Measurements from ENCODE around the gene LRRC75B. TPM values are rescaled to one million over a fixed set of nuclear protein-coding genes. Genes with fewer than 3 reads are reported as not detected.
A peak's percentile ranks its signal among the peaks of the same experiment; 100 is the strongest.
"Not testable (repeated sequence)": the region's sequence is repeated elsewhere in the genome, so short reads cannot be mapped to it uniquely, and the experiment has no call there.

LRRC75B gene
- polyA plus RNA-seq, 1 of the 3 experiments (the other 2 are of a cell fraction), result 12.3 TPM

- H2AFZ ChIP-seq (ENCODE audit: low read depth), result peak within 1 kb of the TSS; percentile 91
- H3K27ac ChIP-seq (ENCODE audit: low read depth in 2 of 2, low read length in 1 of 2), result peak within 1 kb of the TSS; percentile 97 to 98
- no peak for DNase-seq
- WGBS (ENCODE audit: low lambda C conversion rate), result 2% methylated on average over 34 of the region's 64 CpGs
- peaks cover 17 to 30% of the 10 kb centered on the region in 2 experiments for H3K36me3 ChIP-seq (replicated peaks in 1 of 2; ENCODE audit: control insufficient read depth in 1 of 2, insufficient read depth in 2 of 2, low read length in 1 of 2)
- TF ChIP-seq, protein P1, sequence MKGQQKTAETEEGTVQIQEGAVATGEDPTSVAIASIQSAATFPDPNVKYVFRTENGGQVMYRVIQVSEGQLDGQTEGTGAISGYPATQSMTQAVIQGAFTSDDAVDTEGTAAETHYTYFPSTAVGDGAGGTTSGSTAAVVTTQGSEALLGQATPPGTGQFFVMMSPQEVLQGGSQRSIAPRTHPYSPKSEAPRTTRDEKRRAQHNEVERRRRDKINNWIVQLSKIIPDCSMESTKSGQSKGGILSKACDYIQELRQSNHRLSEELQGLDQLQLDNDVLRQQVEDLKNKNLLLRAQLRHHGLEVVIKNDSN (IDR thresholded peaks at IDR 0.05; ENCODE audit: borderline replicate concordance, low read depth), result no peak
- TF ChIP-seq TAF1 (IDR thresholded peaks at IDR 0.05; ENCODE audit: borderline replicate concordance, low read depth, low read length) (peak; percentile 22; the same call in 1 of the 2 replicates), POLR2AphosphoS5 (IDR thresholded peaks at IDR 0.05; ENCODE audit: low read depth, low read length) (peak; percentile 47; the same call in 1 of the 2 replicates)
- H3K9me2 ChIP-seq, result no peaks in the 10 kb centered on the region
- peaks cover 90% of the 10 kb centered on the region for H3K79me2 ChIP-seq (ENCODE audit: insufficient read depth)
- peak within 1 kb of the TSS; percentile 97 for H3K9ac ChIP-seq
- ChIA-PET POLR2A (interaction anchor here (0.6 to 1.8 kb wide), 5 partner anchors 10 to 661 kb away, joined by 3 to 6 read pairs (median 3); partner anchors contain the start of gene MIF), CTCF (no interaction called here)
- no peaks in the 10 kb centered on the region for H3K9me3 ChIP-seq
- peak within 1 kb of the TSS; percentile 97 to 99 for H3K4me3 ChIP-seq (ENCODE audit: low read depth in 2 of 2, low read length in 1 of 2)
- no peaks in the 10 kb centered on the region for H3K27me3 ChIP-seq (ENCODE audit: insufficient read depth)
- H3F3A ChIP-seq (replicated peaks; ENCODE audit: insufficient read depth), result no peaks in the 10 kb centered on the region
- peaks cover 19% of the 10 kb centered on the region for H4K20me1 ChIP-seq (ENCODE audit: insufficient read depth)
- peaks cover 16 to 23% of the 10 kb centered on the region in 2 experiments; a peak in 3 of 4 replicates for H3K4me1 ChIP-seq (ENCODE audit: control insufficient read depth in 1 of 2, insufficient read depth in 2 of 2, low read depth in 1 of 2, low read length in 1 of 2)
- H3K4me2 ChIP-seq, result peak within 1 kb of the TSS; percentile 96
Measured at GRCh38 chr22:24554313-24555164, 38.3 kb downstream of the LRRC75B start, which contains the start of gene GUCD1. Gene GUCD1, minus strand, starts transcription at chr22:24555138. Its CDS starts 147 bp downstream, at chr22:24554991.

DNA sequence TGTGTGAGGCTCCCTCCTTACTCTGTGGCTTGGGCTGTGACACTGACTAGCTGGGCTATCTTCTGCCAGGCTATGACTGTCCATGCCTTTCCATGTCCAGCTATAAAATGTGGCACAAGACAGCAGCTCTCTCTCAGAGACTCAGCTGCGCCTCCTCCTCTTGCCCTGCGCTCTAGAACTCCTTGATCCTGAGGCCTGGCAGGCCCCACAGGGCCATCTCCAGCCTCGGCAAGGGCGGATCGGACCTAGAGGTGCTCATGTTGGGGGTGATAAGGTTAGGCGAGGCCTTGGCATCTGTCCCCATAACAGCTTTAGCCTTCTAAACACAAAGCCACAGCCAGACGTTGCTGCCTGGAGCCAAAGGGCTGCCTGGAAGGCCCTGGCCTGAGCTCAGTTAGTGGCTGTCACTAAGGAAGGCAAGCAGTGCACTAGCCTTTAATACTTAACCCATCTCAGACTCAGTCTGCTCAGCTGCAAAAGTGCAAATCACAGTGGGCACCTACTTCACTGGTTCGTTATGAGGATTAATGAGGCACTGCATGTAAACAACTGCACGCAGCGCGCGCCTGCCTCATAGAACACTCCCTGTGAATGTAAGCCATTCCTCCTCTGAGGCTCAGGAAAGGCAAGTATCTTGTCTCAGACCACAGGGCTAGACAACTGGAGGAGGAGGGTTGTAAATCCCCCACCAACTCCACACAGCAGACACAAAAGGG, 39.1 kb downstream of the LRRC75B start:
- CTCF ChIA-PET, result interaction anchor here (1.2 kb wide), 1 partner anchor 32 kb away, joined by 3 read pairs; no protein-coding TSS in a partner anchor
- POLR2A ChIA-PET, result no interaction called here
- DNase-seq, result no peak

GRCh38 chr22:24552503-24553286, 40.2 kb downstream of the LRRC75B start:
- H4K20me1 ChIP-seq (ENCODE audit: insufficient read depth), result peaks cover 17% of the 10 kb centered on the region; the same call in 1 of the 2 replicates
- POLR2A ChIA-PET, result interaction anchor here (0.7 to 1.0 kb wide), 2 partner anchors 9 to 14 kb away, joined by 4 to 5 read pairs; no protein-coding TSS in a partner anchor

More for the DNA sequence above, 39.1 kb downstream of the LRRC75B start:
- H3K27me3 ChIP-seq (ENCODE audit: insufficient read depth), result no peaks in the 10 kb centered on the region
- H3K4me3 ChIP-seq (ENCODE audit: low read depth in 2 of 2, low read length in 1 of 2), result peak overlapping the region; percentile 87 to 97
- no peaks in the 10 kb centered on the region for H3F3A ChIP-seq (replicated peaks; ENCODE audit: insufficient read depth)
- H3K36me3 ChIP-seq (replicated peaks in 1 of 2; ENCODE audit: control insufficient read depth in 1 of 2, insufficient read depth in 2 of 2, low read length in 1 of 2), result peaks cover 15 to 23% of the 10 kb centered on the region in 2 experiments
- H3K79me2 ChIP-seq (ENCODE audit: insufficient read depth), result peaks cover 87% of the 10 kb centered on the region
- H3K27ac ChIP-seq (ENCODE audit: low read depth in 2 of 2, low read length in 1 of 2), result peak overlapping the region in 1 of 2 experiments; percentile 72; a peak in 2 of 4 replicates
- WGBS (ENCODE audit: low lambda C conversion rate), result 88% methylated on average over 7 of the region's 12 CpGs
- H2AFZ ChIP-seq (ENCODE audit: low read depth), result no peak overlapping the region
- H4K20me1 ChIP-seq (ENCODE audit: insufficient read depth), result peaks cover 11% of the 10 kb centered on the region
- peak overlapping the region; percentile 96 for H3K4me2 ChIP-seq
- TF ChIP-seq YY1 (IDR thresholded peaks at IDR 0.05; ENCODE audit: low read depth) (no peak), NRF1 (IDR thresholded peaks at IDR 0.05; ENCODE audit: low read depth, low read length) (no peak), RXRA (IDR thresholded peaks at IDR 0.05; ENCODE audit: borderline replicate concordance, low read depth) (no peak), EP300 (IDR thresholded peaks at IDR 0.05; ENCODE audit: borderline replicate concordance in 1 of 2, low read depth in 1 of 2, low read length in 1 of 2) (no peak), SIN3A (IDR thresholded peaks at IDR 0.05; ENCODE audit: borderline replicate concordance, low read depth, low read length) (no peak), MXI1 (IDR thresholded peaks at IDR 0.05; ENCODE audit: low read depth, low read length) (peak; percentile 25; the same call in 1 of the 2 replicates), RAD21 (IDR thresholded peaks at IDR 0.05; ENCODE audit: low read length) (no peak)
- TF ChIP-seq, protein P2, sequence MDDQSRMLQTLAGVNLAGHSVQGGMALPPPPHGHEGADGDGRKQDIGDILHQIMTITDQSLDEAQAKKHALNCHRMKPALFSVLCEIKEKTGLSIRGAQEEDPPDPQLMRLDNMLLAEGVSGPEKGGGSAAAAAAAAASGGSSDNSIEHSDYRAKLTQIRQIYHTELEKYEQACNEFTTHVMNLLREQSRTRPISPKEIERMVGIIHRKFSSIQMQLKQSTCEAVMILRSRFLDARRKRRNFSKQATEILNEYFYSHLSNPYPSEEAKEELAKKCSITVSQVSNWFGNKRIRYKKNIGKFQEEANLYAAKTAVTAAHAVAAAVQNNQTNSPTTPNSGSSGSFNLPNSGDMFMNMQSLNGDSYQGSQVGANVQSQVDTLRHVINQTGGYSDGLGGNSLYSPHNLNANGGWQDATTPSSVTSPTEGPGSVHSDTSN (IDR thresholded peaks at IDR 0.05), result no peak
- TF ChIP-seq, protein P3, sequence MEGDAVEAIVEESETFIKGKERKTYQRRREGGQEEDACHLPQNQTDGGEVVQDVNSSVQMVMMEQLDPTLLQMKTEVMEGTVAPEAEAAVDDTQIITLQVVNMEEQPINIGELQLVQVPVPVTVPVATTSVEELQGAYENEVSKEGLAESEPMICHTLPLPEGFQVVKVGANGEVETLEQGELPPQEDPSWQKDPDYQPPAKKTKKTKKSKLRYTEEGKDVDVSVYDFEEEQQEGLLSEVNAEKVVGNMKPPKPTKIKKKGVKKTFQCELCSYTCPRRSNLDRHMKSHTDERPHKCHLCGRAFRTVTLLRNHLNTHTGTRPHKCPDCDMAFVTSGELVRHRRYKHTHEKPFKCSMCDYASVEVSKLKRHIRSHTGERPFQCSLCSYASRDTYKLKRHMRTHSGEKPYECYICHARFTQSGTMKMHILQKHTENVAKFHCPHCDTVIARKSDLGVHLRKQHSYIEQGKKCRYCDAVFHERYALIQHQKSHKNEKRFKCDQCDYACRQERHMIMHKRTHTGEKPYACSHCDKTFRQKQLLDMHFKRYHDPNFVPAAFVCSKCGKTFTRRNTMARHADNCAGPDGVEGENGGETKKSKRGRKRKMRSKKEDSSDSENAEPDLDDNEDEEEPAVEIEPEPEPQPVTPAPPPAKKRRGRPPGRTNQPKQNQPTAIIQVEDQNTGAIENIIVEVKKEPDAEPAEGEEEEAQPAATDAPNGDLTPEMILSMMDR (IDR thresholded peaks at IDR 0.05), result no peak
- H3K9me3 ChIP-seq, result no peaks in the 10 kb centered on the region
- H3K9me2 ChIP-seq, result no peaks in the 10 kb centered on the region
- peaks cover 16 to 23% of the 10 kb centered on the region in 2 experiments; a peak in 3 of 4 replicates for H3K4me1 ChIP-seq (ENCODE audit: control insufficient read depth in 1 of 2, insufficient read depth in 2 of 2, low read depth in 1 of 2, low read length in 1 of 2)
- H3K9ac ChIP-seq, result peak overlapping the region; percentile 86

More at GRCh38 chr22:24552503-24553286, 40.2 kb downstream of the LRRC75B start:
- H3K4me2 ChIP-seq, result peak overlapping the region; percentile 96
- H3K36me3 ChIP-seq (replicated peaks in 1 of 2; ENCODE audit: control insufficient read depth in 1 of 2, insufficient read depth in 2 of 2, low read length in 1 of 2), result peaks cover 5 to 20% of the 10 kb centered on the region in 2 experiments
- H3K9me2 ChIP-seq; H3K9me3 ChIP-seq; DNase-seq; H3K4me3 ChIP-seq (ENCODE audit: low read depth in 2 of 2, low read length in 1 of 2); H2AFZ ChIP-seq (ENCODE audit: low read depth); H3K27me3 ChIP-seq (ENCODE audit: insufficient read depth); H3K27ac ChIP-seq (ENCODE audit: low read depth in 2 of 2, low read length in 1 of 2); H3F3A ChIP-seq (replicated peaks; ENCODE audit: insufficient read depth): not testable (repeated sequence)
- CTCF ChIA-PET, result interaction anchor here (0.6 to 1.2 kb wide), 2 partner anchors 31 to 210 kb away, joined by 3 read pairs; no protein-coding TSS in a partner anchor
- WGBS (ENCODE audit: low lambda C conversion rate), result 94% methylated on average over 10 of the region's 10 CpGs
- peak overlapping the region; percentile 86; the same call in 1 of the 2 replicates for H3K9ac ChIP-seq
- H3K4me1 ChIP-seq (ENCODE audit: control insufficient read depth in 1 of 2, insufficient read depth in 2 of 2, low read depth in 1 of 2, low read length in 1 of 2), result peaks cover 16 to 23% of the 10 kb centered on the region in 2 experiments; a peak in 3 of 4 replicates
- H3K79me2 ChIP-seq (ENCODE audit: insufficient read depth), result peaks cover 77% of the 10 kb centered on the region

Measured in SK-N-SH (cell line).